Panc1 (cell line): ENCODE measurements around the gene FOS. TPM values are rescaled to one million over a fixed set of nuclear protein-coding genes. Genes with fewer than 3 reads are reported as not detected.

Experiments used
- ATAC-seq: fragments of 200-7000 bp; cut with Tn5 transposase; 2 replicates; pipeline ENCODE4 v1.9.1; 2020; ENCODE audit warnings: mild to moderate bottlenecking, moderate library complexity
- BruUV-seq: library from RNA; stranded (reverse); fragments of 400-500 nt; replicated peaks from 2 replicates; lab custom pipeline; 2021; lab: Mats Ljungman, UMichigan
- CTCF ChIA-PET: fragments of 300-600 bp; sonication (Branson Sonifier 250); formaldehyde crosslinking; loops from one replicate; lab custom pipeline; 2022; ENCODE audit warnings: antibody characterized with exemption; lab: Charles Lee
- POLR2A ChIA-PET: fragments of 300-600 bp; sonication (Branson Sonifier 250); formaldehyde crosslinking; loops from one replicate; lab custom pipeline; 2022; ENCODE audit warnings: antibody characterized with exemption; lab: Charles Lee
- DNase-seq: peaks from one replicate; pipeline ENCODE4 v3.0.0-alpha.2; 2010; ENCODE audit warnings: low read depth, low spot score
- H3K27ac ChIP-seq: 2 replicates; pipeline ENCODE4 v1.5.1; 2011; ENCODE audit warnings: mild to moderate bottlenecking, low read length, inconsistent platforms
- H3K27me3 ChIP-seq: fragments of 200-500 bp; sonication (Bioruptor generic); 2 replicates; pipeline ENCODE4 v1.6.0; 2014; ENCODE audit warnings: low read length, inconsistent platforms; ENCODE audit not compliant: control insufficient read depth, insufficient read depth
- H3K36me3 ChIP-seq: fragments of 200-500 bp; sonication (Bioruptor generic); 2 replicates; pipeline ENCODE4 v1.5.1; 2014; ENCODE audit warnings: inconsistent platforms, mild to moderate bottlenecking, low read length, moderate library complexity; ENCODE audit not compliant: control insufficient read depth, insufficient read depth
- H3K4me1 ChIP-seq: 2 replicates; pipeline ENCODE4 v1.5.1; 2011; ENCODE audit warnings: inconsistent platforms, mild to moderate bottlenecking, low read length, moderate library complexity; ENCODE audit not compliant: control insufficient read depth, insufficient read depth
- H3K4me3 ChIP-seq, 2 experiments: 2 replicates each; pipeline ENCODE4 v1.5.1; 2011 to 2012; ENCODE audit warnings: low read depth in 2 of 2, low read length in 2 of 2, mild to moderate bottlenecking in 2 of 2, inconsistent platforms in 1 of 2, moderate library complexity in 1 of 2
- H3K9me3 ChIP-seq: fragments of 200-500 bp; sonication (Bioruptor generic); 2 replicates; pipeline ENCODE4 v1.5.1; 2014; ENCODE audit warnings: low read depth, mild to moderate bottlenecking, inconsistent platforms, low read length, moderate library complexity; ENCODE audit not compliant: control insufficient read depth, insufficient read depth
- POLR2AphosphoS5 ChIP-seq: IDR thresholded peaks from 2 replicates; pipeline ENCODE4 v1.6.1; 2012; ENCODE audit warnings: mild to moderate bottlenecking, low read depth, low read length, moderate library complexity
- SIN3A ChIP-seq: IDR thresholded peaks from 2 replicates; pipeline ENCODE4 v1.6.1; 2012; ENCODE audit warnings: low read depth, mild to moderate bottlenecking, low read length, moderate library complexity, borderline replicate concordance; ENCODE audit not compliant: insufficient read depth
- TCF7L2 ChIP-seq: IDR thresholded peaks from 2 replicates; pipeline ENCODE4 v1.6.1; 2011; ENCODE audit warnings: mild to moderate bottlenecking, low read depth, low read length, inconsistent platforms
- in situ Hi-C: cut with HindIII; loops from 2 replicates; pipeline ENCODE4 v1.10.0; 2016; ENCODE audit warnings: low sequenced_read_pairs, low pct_unique_long_range_greater_than_20kb
- intact Hi-C: fragments of 100-400 bp; cut with micrococcal nuclease; formaldehyde crosslinking; loops from one replicate; pipeline ENCODE4 v1.10.0; 2022; ENCODE audit not compliant: unreplicated experiment
- total RNA-seq: library from RNA; stranded (reverse); gene quantifications from one replicate; pipeline ENCODE4 v1.2.1, GENCODE V29; 2021; ENCODE audit not compliant: unreplicated experiment
- TF ChIP-seq, protein P1 (sequence below), 2 experiments: IDR thresholded peaks; 2 replicates each; pipeline ENCODE4 v1.6.1; 2011 to 2012; ENCODE audit warnings: low read depth in 2 of 2, control low read depth in 1 of 2, low read length in 1 of 2, mild to moderate bottlenecking in 1 of 2, moderate library complexity in 1 of 2; ENCODE audit not compliant: insufficient read depth in 1 of 2
- TF ChIP-seq, protein P2 (sequence below): fragments of 450-650 bp; IDR thresholded peaks from 2 replicates; pipeline ENCODE4 v1.5.1; 2017; ENCODE audit warnings: mild to moderate bottlenecking

The FOS gene
- total RNA-seq, 1 experiment from 2014 or later = 26.8 TPM

DNA sequence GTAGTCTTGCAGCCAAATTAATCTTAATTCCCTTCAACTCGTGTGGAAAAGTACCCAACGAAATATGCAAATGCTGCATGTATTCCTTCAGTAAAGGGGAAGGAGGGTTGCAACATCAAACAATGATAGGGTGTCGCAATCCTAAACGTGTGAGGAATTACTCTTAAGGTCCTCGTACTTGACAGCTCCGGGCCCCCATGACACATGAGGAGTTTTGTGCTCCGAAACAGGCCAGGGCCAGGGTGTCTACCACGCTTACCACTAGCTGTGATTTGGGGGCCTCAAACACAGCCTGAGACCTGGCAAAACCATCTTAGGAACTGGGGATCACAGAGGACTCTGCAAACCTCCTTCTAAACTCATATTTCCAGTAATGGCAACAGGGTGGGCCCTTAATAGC, 20.4 kb downstream of the FOS start:
- H3K4me1 ChIP-seq = no peaks in the 10 kb centered on the region
- no TSS peak for BruUV-seq
- no peaks in the 10 kb centered on the region for H3K9me3 ChIP-seq
- ATAC-seq (no peak), DNase-seq (no peak)
- H3K27me3 ChIP-seq = no peaks in the 10 kb centered on the region
- H3K36me3 ChIP-seq = no peaks in the 10 kb centered on the region
- no peak overlapping the region for H3K27ac ChIP-seq
- ChIA-PET CTCF (no interaction called here), POLR2A (interaction anchor here (0.5 kb wide), 1 partner anchor 135 kb away, joined by 6 read pairs; no protein-coding TSS in a partner anchor)
- TF ChIP-seq POLR2AphosphoS5 (no peak), TCF7L2 (no peak), SIN3A (no peak)
- TF ChIP-seq, protein P1, sequence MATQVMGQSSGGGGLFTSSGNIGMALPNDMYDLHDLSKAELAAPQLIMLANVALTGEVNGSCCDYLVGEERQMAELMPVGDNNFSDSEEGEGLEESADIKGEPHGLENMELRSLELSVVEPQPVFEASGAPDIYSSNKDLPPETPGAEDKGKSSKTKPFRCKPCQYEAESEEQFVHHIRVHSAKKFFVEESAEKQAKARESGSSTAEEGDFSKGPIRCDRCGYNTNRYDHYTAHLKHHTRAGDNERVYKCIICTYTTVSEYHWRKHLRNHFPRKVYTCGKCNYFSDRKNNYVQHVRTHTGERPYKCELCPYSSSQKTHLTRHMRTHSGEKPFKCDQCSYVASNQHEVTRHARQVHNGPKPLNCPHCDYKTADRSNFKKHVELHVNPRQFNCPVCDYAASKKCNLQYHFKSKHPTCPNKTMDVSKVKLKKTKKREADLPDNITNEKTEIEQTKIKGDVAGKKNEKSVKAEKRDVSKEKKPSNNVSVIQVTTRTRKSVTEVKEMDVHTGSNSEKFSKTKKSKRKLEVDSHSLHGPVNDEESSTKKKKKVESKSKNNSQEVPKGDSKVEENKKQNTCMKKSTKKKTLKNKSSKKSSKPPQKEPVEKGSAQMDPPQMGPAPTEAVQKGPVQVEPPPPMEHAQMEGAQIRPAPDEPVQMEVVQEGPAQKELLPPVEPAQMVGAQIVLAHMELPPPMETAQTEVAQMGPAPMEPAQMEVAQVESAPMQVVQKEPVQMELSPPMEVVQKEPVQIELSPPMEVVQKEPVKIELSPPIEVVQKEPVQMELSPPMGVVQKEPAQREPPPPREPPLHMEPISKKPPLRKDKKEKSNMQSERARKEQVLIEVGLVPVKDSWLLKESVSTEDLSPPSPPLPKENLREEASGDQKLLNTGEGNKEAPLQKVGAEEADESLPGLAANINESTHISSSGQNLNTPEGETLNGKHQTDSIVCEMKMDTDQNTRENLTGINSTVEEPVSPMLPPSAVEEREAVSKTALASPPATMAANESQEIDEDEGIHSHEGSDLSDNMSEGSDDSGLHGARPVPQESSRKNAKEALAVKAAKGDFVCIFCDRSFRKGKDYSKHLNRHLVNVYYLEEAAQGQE (IDR thresholded peaks at IDR 0.05; ENCODE audit: insufficient read depth in 1 of 2, low read depth in 2 of 2, low read length in 1 of 2) = no peak
- TF ChIP-seq, protein P2, sequence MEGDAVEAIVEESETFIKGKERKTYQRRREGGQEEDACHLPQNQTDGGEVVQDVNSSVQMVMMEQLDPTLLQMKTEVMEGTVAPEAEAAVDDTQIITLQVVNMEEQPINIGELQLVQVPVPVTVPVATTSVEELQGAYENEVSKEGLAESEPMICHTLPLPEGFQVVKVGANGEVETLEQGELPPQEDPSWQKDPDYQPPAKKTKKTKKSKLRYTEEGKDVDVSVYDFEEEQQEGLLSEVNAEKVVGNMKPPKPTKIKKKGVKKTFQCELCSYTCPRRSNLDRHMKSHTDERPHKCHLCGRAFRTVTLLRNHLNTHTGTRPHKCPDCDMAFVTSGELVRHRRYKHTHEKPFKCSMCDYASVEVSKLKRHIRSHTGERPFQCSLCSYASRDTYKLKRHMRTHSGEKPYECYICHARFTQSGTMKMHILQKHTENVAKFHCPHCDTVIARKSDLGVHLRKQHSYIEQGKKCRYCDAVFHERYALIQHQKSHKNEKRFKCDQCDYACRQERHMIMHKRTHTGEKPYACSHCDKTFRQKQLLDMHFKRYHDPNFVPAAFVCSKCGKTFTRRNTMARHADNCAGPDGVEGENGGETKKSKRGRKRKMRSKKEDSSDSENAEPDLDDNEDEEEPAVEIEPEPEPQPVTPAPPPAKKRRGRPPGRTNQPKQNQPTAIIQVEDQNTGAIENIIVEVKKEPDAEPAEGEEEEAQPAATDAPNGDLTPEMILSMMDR = no peak
- in situ Hi-C loops (no loop called here), intact Hi-C loops (loop anchor here (10.0 kb wide), 1 partner anchor 434 kb away; no protein-coding TSS in a partner anchor)
- no peak overlapping the region for H3K4me3 ChIP-seq

DNA sequence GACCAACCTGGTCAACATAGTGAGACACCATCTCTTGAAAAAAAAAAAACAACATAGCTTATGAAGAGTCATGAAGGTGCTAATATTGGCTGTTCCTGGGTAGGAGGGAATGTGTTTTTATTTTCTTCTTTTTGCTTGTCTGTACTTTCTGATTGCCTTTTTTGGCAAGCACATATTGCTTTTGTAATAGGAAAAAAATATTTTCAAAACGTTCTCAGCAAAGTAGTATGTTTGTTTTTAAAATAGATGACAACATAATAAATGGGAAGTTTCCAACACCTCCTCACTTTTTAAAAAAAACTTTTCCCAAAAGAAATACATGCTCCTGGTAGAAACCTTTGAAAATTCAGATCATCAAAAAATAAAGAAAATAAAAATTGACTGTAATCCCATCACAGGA, 20.9 kb downstream of the FOS start:
- POLR2A ChIA-PET = interaction anchor here (0.5 kb wide), 1 partner anchor 134 kb away, joined by 6 read pairs; no protein-coding TSS in a partner anchor
- TF ChIP-seq, protein P2 = no peak
- TF ChIP-seq, protein P1 (IDR thresholded peaks at IDR 0.05; ENCODE audit: insufficient read depth in 1 of 2, low read depth in 2 of 2, low read length in 1 of 2) = no peak
- no peak for TF ChIP-seq TCF7L2
- TF ChIP-seq SIN3A = no peak
- no peak for TF ChIP-seq POLR2AphosphoS5
- ATAC-seq = no peak
- BruUV-seq = no TSS peak
- Histone ChIP-seq H3K4me1 (no peaks in the 10 kb centered on the region), H3K4me3 (no peak overlapping the region), H3K27ac (no peak overlapping the region), H3K36me3 (no peaks in the 10 kb centered on the region), H3K9me3 (no peaks in the 10 kb centered on the region), H3K27me3 (no peaks in the 10 kb centered on the region)
- intact Hi-C loops (loop anchor here (10.0 kb wide), 1 partner anchor 435 kb away; no protein-coding TSS in a partner anchor), in situ Hi-C loops (no loop called here)
- DNase-seq = no peak
- CTCF ChIA-PET = interaction anchor here (0.6 kb wide), 1 partner anchor 198 kb away, joined by 5 read pairs; no protein-coding TSS in a partner anchor
